Endothelial cell (in vitro differentiated cells): ENCODE data around the gene ARVCF. TPM values are rescaled to one million over a fixed set of nuclear protein-coding genes. Genes with fewer than 3 reads are reported as not detected.
A peak's percentile ranks its signal among the peaks of the same experiment; 100 is the strongest.

Experiments
- DNase-seq: peaks from one replicate; pipeline ENCODE4 v3.0.0; 2021; ENCODE audit warnings: low spot score
- H3K27ac Mint-ChIP-seq: one replicate; pipeline ENCODE4 v1.8.0; 2021; ENCODE audit warnings: mixed read lengths, inconsistent platforms; ENCODE audit not compliant: unreplicated experiment
- H3K27me3 Mint-ChIP-seq: one replicate; pipeline ENCODE4 v1.8.0; 2021; ENCODE audit warnings: mild to moderate bottlenecking, moderate library complexity, mixed read lengths, inconsistent platforms; ENCODE audit not compliant: unreplicated experiment
- H3K36me3 Mint-ChIP-seq: one replicate; pipeline ENCODE4 v1.8.0; 2021; ENCODE audit warnings: mild to moderate bottlenecking, low read depth, mixed read lengths, inconsistent platforms; ENCODE audit not compliant: unreplicated experiment
- H3K4me1 Mint-ChIP-seq: one replicate; pipeline ENCODE4 v1.8.0; 2021; ENCODE audit warnings: mild to moderate bottlenecking, mixed read lengths, inconsistent platforms; ENCODE audit not compliant: unreplicated experiment
- H3K4me3 Mint-ChIP-seq: one replicate; pipeline ENCODE4 v1.8.0; 2021; ENCODE audit warnings: mild to moderate bottlenecking, mixed read lengths, inconsistent platforms; ENCODE audit not compliant: unreplicated experiment
- H3K9me3 Mint-ChIP-seq: one replicate; pipeline ENCODE4 v1.8.0; 2021; ENCODE audit warnings: mixed read lengths, inconsistent platforms; ENCODE audit not compliant: unreplicated experiment
- total RNA-seq: library from RNA; stranded (reverse); fragmentation: NEBNext Ultra II Directional; extraction: Animal tissue kit (Norgen Biotek cat#: 25700); gene quantifications from one replicate; pipeline ENCODE4 v1.2.1, GENCODE V29; 2021; ENCODE audit not compliant: unreplicated experiment
- TF ChIP-seq, protein P1 (sequence below): fragments of 200-600 bp; sonication (generic); IDR thresholded peaks from one replicate; pipeline ENCODE4 v1.5.0; 2021; ENCODE audit warnings: antibody characterized with exemption; ENCODE audit not compliant: unreplicated experiment

The ARVCF gene
- total RNA-seq, 1 donor from 2014 or later: 67.3 TPM

- H3K36me3 Mint-ChIP-seq: peaks cover 6% of the 10 kb centered on the region
- H3K4me1 Mint-ChIP-seq: peaks cover 12% of the 10 kb centered on the region
- H3K27ac Mint-ChIP-seq: no peak overlapping the region
- DNase-seq: no peak
- no peaks in the 10 kb centered on the region for H3K9me3 Mint-ChIP-seq
- H3K27me3 Mint-ChIP-seq: peaks cover 14% of the 10 kb centered on the region
- H3K4me3 Mint-ChIP-seq: no peak overlapping the region
- TF ChIP-seq, protein P1, sequence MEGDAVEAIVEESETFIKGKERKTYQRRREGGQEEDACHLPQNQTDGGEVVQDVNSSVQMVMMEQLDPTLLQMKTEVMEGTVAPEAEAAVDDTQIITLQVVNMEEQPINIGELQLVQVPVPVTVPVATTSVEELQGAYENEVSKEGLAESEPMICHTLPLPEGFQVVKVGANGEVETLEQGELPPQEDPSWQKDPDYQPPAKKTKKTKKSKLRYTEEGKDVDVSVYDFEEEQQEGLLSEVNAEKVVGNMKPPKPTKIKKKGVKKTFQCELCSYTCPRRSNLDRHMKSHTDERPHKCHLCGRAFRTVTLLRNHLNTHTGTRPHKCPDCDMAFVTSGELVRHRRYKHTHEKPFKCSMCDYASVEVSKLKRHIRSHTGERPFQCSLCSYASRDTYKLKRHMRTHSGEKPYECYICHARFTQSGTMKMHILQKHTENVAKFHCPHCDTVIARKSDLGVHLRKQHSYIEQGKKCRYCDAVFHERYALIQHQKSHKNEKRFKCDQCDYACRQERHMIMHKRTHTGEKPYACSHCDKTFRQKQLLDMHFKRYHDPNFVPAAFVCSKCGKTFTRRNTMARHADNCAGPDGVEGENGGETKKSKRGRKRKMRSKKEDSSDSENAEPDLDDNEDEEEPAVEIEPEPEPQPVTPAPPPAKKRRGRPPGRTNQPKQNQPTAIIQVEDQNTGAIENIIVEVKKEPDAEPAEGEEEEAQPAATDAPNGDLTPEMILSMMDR: no peak
Measured at GRCh38 chr22:20024225-20024624, 7.6 kb upstream of the ARVCF start.

- peaks cover 6% of the 10 kb centered on the region for H3K36me3 Mint-ChIP-seq
- no peak for DNase-seq
- peaks cover 12% of the 10 kb centered on the region for H3K4me1 Mint-ChIP-seq
- H3K9me3 Mint-ChIP-seq: no peaks in the 10 kb centered on the region
- no peak overlapping the region for H3K27ac Mint-ChIP-seq
- TF ChIP-seq, protein P1: no peak
- H3K4me3 Mint-ChIP-seq: no peak overlapping the region
- H3K27me3 Mint-ChIP-seq: peaks cover 13% of the 10 kb centered on the region
Measured at GRCh38 chr22:20022978-20023613, 6.5 kb upstream of the ARVCF start.

- Mint-ChIP-seq H3K36me3 (peaks cover 6% of the 10 kb centered on the region), H3K9me3 (no peaks in the 10 kb centered on the region), H3K27me3 (peaks cover 15% of the 10 kb centered on the region), H3K4me1 (peaks cover 14% of the 10 kb centered on the region), H3K27ac (no peak overlapping the region), H3K4me3 (peak overlapping the region; percentile 93)
- TF ChIP-seq, protein P1: no peak
- DNase-seq: no peak
Measured at GRCh38 chr22:20022231-20022977, 5.8 kb upstream of the ARVCF start.

- H3K27ac Mint-ChIP-seq: no peak overlapping the region
- peaks cover 10% of the 10 kb centered on the region for H3K4me1 Mint-ChIP-seq
- no peaks in the 10 kb centered on the region for H3K9me3 Mint-ChIP-seq
- peak overlapping the region; percentile 93 for H3K4me3 Mint-ChIP-seq
- peaks cover 3% of the 10 kb centered on the region for H3K36me3 Mint-ChIP-seq
- DNase-seq: no peak
- TF ChIP-seq, protein P1: no peak
- H3K27me3 Mint-ChIP-seq: peaks cover 15% of the 10 kb centered on the region
Measured at GRCh38 chr22:20021196-20022181, 4.9 kb upstream of the ARVCF start.
